Measurements from ENCODE around the gene SLC6A19. TPM values are rescaled to one million over a fixed set of nuclear protein-coding genes. Genes with fewer than 3 reads are reported as not detected.

SLC6A19 gene
- total and polyA plus RNA-seq, 4 donors = 0.06 TPM; not detected in 3

- 86 to 87% methylated on average over 22 of the region's 22 CpGs for WGBS, 2 donors
- no peaks in the 10 kb centered on the region for H3K36me3 ChIP-seq (ENCODE audit: control insufficient read depth in 4 of 4, insufficient read depth in 4 of 4, low read length in 4 of 4)
- DNase-seq = no peak
- no peak for ATAC-seq (ENCODE audit: insufficient read depth, low FRiP score)
- TF ChIP-seq CTCF (IDR thresholded peaks at IDR 0.05; ENCODE audit: control extremely low read depth, extremely low read depth) = no peak
- H3K4me1 ChIP-seq (ENCODE audit: control insufficient read depth in 5 of 5, insufficient read depth in 5 of 5, low read length in 5 of 5) = peaks cover 0 to 8% (median 2%) of the 10 kb centered on the region in 5 donors
- no peaks in the 10 kb centered on the region for H3K9me3 ChIP-seq (ENCODE audit: control insufficient read depth in 4 of 4, insufficient read depth in 3 of 4, low read length in 3 of 4)
- no peak overlapping the region for H3K9ac ChIP-seq (ENCODE audit: insufficient read depth in 1 of 2, low read length in 2 of 2)
- no peaks in the 10 kb centered on the region for H3K27me3 ChIP-seq (ENCODE audit: control insufficient read depth in 3 of 3, insufficient read depth in 3 of 3, low read length in 2 of 3)
- no peak overlapping the region for H3K27ac ChIP-seq (ENCODE audit: low read depth in 1 of 2, low read length in 1 of 2)
- no peak overlapping the region for H3K4me3 ChIP-seq
Observed at GRCh38 chr5:1172670-1173404, 28.6 kb upstream of the SLC6A19 start.

- DNase-seq = no peak
- Histone ChIP-seq H3K27ac (ENCODE audit: low read depth in 1 of 2, low read length in 1 of 2) (no peak overlapping the region), H3K27me3 (ENCODE audit: control insufficient read depth in 3 of 3, insufficient read depth in 3 of 3, low read length in 2 of 3) (no peaks in the 10 kb centered on the region), H3K9me3 (ENCODE audit: control insufficient read depth in 4 of 4, insufficient read depth in 3 of 4, low read length in 3 of 4) (no peaks in the 10 kb centered on the region), H3K9ac (ENCODE audit: insufficient read depth in 1 of 2, low read length in 2 of 2) (no peak overlapping the region), H3K36me3 (ENCODE audit: control insufficient read depth in 4 of 4, insufficient read depth in 4 of 4, low read length in 4 of 4) (no peaks in the 10 kb centered on the region), H3K4me1 (ENCODE audit: control insufficient read depth in 5 of 5, insufficient read depth in 5 of 5, low read length in 5 of 5) (peaks cover 0 to 1% (median 0%) of the 10 kb centered on the region in 5 donors), H3K4me3 (no peak overlapping the region)
- ATAC-seq (ENCODE audit: insufficient read depth, low FRiP score) = no peak
- TF ChIP-seq CTCF (IDR thresholded peaks at IDR 0.05; ENCODE audit: control extremely low read depth, extremely low read depth) = no peak
- 89 to 91% methylated on average over 21 of the region's 21 CpGs for WGBS, 2 donors
Observed at GRCh38 chr5:1173485-1174070, 27.8 kb upstream of the SLC6A19 start.

- no peak overlapping the region for H3K27ac ChIP-seq (ENCODE audit: low read depth in 1 of 2, low read length in 1 of 2)
- no peaks in the 10 kb centered on the region for H3K36me3 ChIP-seq (ENCODE audit: control insufficient read depth in 4 of 4, insufficient read depth in 4 of 4, low read length in 4 of 4)
- ATAC-seq (ENCODE audit: insufficient read depth, low FRiP score) (peak; percentile 66), DNase-seq (peak; percentile 53 to 68 (median 64))
- no peaks in the 10 kb centered on the region for H3K4me1 ChIP-seq (ENCODE audit: control insufficient read depth in 5 of 5, insufficient read depth in 5 of 5, low read length in 5 of 5)
- 42 to 43% methylated on average over 27 of the region's 27 CpGs for WGBS, 2 donors
- no peaks in the 10 kb centered on the region for H3K9me3 ChIP-seq (ENCODE audit: control insufficient read depth in 4 of 4, insufficient read depth in 3 of 4, low read length in 3 of 4)
- peak; percentile 74 for TF ChIP-seq CTCF (IDR thresholded peaks at IDR 0.05; ENCODE audit: control extremely low read depth, extremely low read depth)
- no peaks in the 10 kb centered on the region for H3K27me3 ChIP-seq (ENCODE audit: control insufficient read depth in 3 of 3, insufficient read depth in 3 of 3, low read length in 2 of 3)
- no peak overlapping the region for H3K4me3 ChIP-seq
- no peak overlapping the region for H3K9ac ChIP-seq (ENCODE audit: insufficient read depth in 1 of 2, low read length in 2 of 2)
Observed at GRCh38 chr5:1174122-1174936, 27.1 kb upstream of the SLC6A19 start.

Data from lung (tissue), 12 donors.